Naive thymus-derived CD4-positive, alpha-beta T cell (primary cell): ENCODE data around the gene TNIP2. TPM values are rescaled to one million over a fixed set of nuclear protein-coding genes. Genes with fewer than 3 reads are reported as not detected.

Experiments
- ATAC-seq: fragments of 150-1000 bp; cut with Tn5 transposase; 2 replicates; pipeline ENCODE4 v1.10.0; 2021; ENCODE audit warnings: mild to moderate bottlenecking, moderate library complexity
- CTCF ChIA-PET: fragments of 350-600 bp; sonication (Branson Sonifier 250); formaldehyde crosslinking; loops from one replicate; lab custom pipeline; 2021; ENCODE audit warnings: antibody characterized with exemption; lab: Charles Lee
- POLR2A ChIA-PET: fragments of 350-600 bp; sonication (Branson Sonifier 250); formaldehyde crosslinking; loops from one replicate; lab custom pipeline; 2021; ENCODE audit warnings: antibody characterized with exemption, inconsistent platforms; lab: Charles Lee
- DNase-seq, 9 donors: peaks; one replicate each; pipeline versions ENCODE4 v3.0.0 to v3.0.0-alpha.2; 2020 to 2022; ENCODE audit warnings: mixed read lengths in 1 of 9
- H3K27ac ChIP-seq: one replicate; pipeline ENCODE4 v1.7.0; 2013; ENCODE audit warnings: mild to moderate bottlenecking, low read depth, low read length, moderate library complexity
- H3K27me3 ChIP-seq, 2 donors: one replicate each; pipeline ENCODE4 v1.7.0; 2013; ENCODE audit warnings: low read length in 2 of 2, mild to moderate bottlenecking in 2 of 2, moderate library complexity in 2 of 2; ENCODE audit not compliant: control insufficient read depth in 2 of 2, insufficient read depth in 2 of 2
- H3K36me3 ChIP-seq, 3 experiments: 1 replicate in 2 of 3; 2 replicates in 1 of 3; pipeline ENCODE4 v1.7.0; 2013; ENCODE audit warnings: low read length in 3 of 3, mild to moderate bottlenecking in 3 of 3, moderate library complexity in 1 of 3; ENCODE audit not compliant: insufficient read depth in 3 of 3, control insufficient read depth in 2 of 3
- H3K4me1 ChIP-seq, 2 donors: one replicate each; pipeline ENCODE4 v1.7.0; 2013; ENCODE audit warnings: low read length in 2 of 2, mild to moderate bottlenecking in 2 of 2, moderate library complexity in 1 of 2; ENCODE audit not compliant: control insufficient read depth in 2 of 2, insufficient read depth in 2 of 2
- H3K4me3 ChIP-seq: 2 replicates; pipeline ENCODE4 v1.7.0; 2013; ENCODE audit warnings: mild to moderate bottlenecking, low read length
- H3K9me3 ChIP-seq, 3 experiments: 1 replicate in 2 of 3; 2 replicates in 1 of 3; pipeline ENCODE4 v1.7.0; 2013; ENCODE audit warnings: low read length in 3 of 3; ENCODE audit not compliant: control insufficient read depth in 2 of 3
- H3K27ac Mint-ChIP-seq, 9 donors: one replicate each; pipeline ENCODE4 v1.8.0; 2020 to 2022; ENCODE audit warnings: mixed read lengths in 9 of 9, mild to moderate bottlenecking in 8 of 9, moderate library complexity in 5 of 9, inconsistent platforms in 2 of 9
- H3K27me3 Mint-ChIP-seq, 5 donors: one replicate each; pipeline ENCODE4 v1.8.0; 2021 to 2022; ENCODE audit warnings: mixed read lengths in 5 of 5, mild to moderate bottlenecking in 1 of 5
- H3K36me3 Mint-ChIP-seq, 5 donors: one replicate each; pipeline ENCODE4 v1.8.0; 2020 to 2022; ENCODE audit warnings: mixed read lengths in 5 of 5, mild to moderate bottlenecking in 3 of 5, inconsistent platforms in 1 of 5
- H3K4me1 Mint-ChIP-seq, 7 donors: one replicate each; pipeline ENCODE4 v1.8.0; 2020 to 2022; ENCODE audit warnings: mixed read lengths in 7 of 7, mild to moderate bottlenecking in 3 of 7, inconsistent platforms in 1 of 7
- H3K4me3 Mint-ChIP-seq, 10 donors: one replicate each; pipeline ENCODE4 v1.8.0; 2020 to 2022; ENCODE audit warnings: mild to moderate bottlenecking in 10 of 10, mixed read lengths in 10 of 10, moderate library complexity in 6 of 10, inconsistent platforms in 2 of 10
- H3K9me3 Mint-ChIP-seq, 11 donors: one replicate each; pipeline ENCODE4 v1.8.0; 2020 to 2022; ENCODE audit warnings: mixed read lengths in 11 of 11, mild to moderate bottlenecking in 4 of 11, inconsistent platforms in 1 of 11, moderate library complexity in 1 of 11
- intact Hi-C, 2 donors: fragments of 100-400 bp; cut with micrococcal nuclease; formaldehyde crosslinking; loops; one replicate each; pipeline ENCODE4 v1.15.1; 2023
- polyA plus RNA-seq, 2 donors: library from polyadenylated mRNA; unstranded; fragments of 300-500 nt; fragmentation: Illumina TruSeq; gene quantifications; one replicate each; pipeline ENCODE4 v1.2.3, GENCODE V29; 2021
- total RNA-seq, 6 experiments: library from RNA in 5 of 6; stranded (reverse) in 5 of 6; gene quantifications; 1 replicate in 5 of 6; 2 replicates in 1 of 6; pipeline ENCODE4 v1.2.3 and lab custom pipeline; 2021 to 2026

The TNIP2 gene
- total and polyA plus RNA-seq, 7 experiments from 2014 or later: 33.6 to 56.0 (median 43.6) TPM

GRCh38 chr4:2694691-2695090 is 61.4 kb downstream of the TNIP2 start:
- Histone ChIP-seq H3K27me3 (no peaks in the 10 kb centered on the region), H3K4me1 (no peaks in the 10 kb centered on the region), H3K4me3 (no peak overlapping the region), H3K36me3 (peaks cover 24 to 95% (median 36%) of the 10 kb centered on the region in 3 experiments), H3K27ac (no peak overlapping the region), H3K9me3 (no peaks in the 10 kb centered on the region)
- Mint-ChIP-seq H3K27ac (peak overlapping the region in 2 of 9 donors; percentile 27 to 41), H3K4me1 (peaks cover 0 to 11% (median 0%) of the 10 kb centered on the region in 7 donors), H3K36me3 (peaks cover 19 to 84% (median 26%) of the 10 kb centered on the region in 5 donors), H3K4me3 (no peak overlapping the region), H3K9me3 (no peaks in the 10 kb centered on the region), H3K27me3 (no peaks in the 10 kb centered on the region)
- POLR2A ChIA-PET: no interaction called here
- no peak for ATAC-seq
- intact Hi-C loops: no loop called here
- no peak for DNase-seq
- CTCF ChIA-PET: no interaction called here

GRCh38 chr4:2691952-2692435 is 64.1 kb downstream of the TNIP2 start:
- ChIA-PET CTCF (no interaction called here), POLR2A (no interaction called here)
- intact Hi-C loops: no loop called here
- Histone ChIP-seq H3K4me3 (no peak overlapping the region), H3K36me3 (peaks cover 19 to 96% (median 21%) of the 10 kb centered on the region in 3 experiments), H3K27me3 (no peaks in the 10 kb centered on the region), H3K9me3 (no peaks in the 10 kb centered on the region), H3K4me1 (no peaks in the 10 kb centered on the region), H3K27ac (no peak overlapping the region)
- Mint-ChIP-seq H3K27ac (peak overlapping the region in 2 of 9 donors; percentile 31 to 32), H3K9me3 (no peaks in the 10 kb centered on the region), H3K4me3 (no peak overlapping the region), H3K27me3 (no peaks in the 10 kb centered on the region), H3K36me3 (peaks cover 15 to 84% (median 26%) of the 10 kb centered on the region in 5 donors), H3K4me1 (peaks cover 0 to 11% (median 6%) of the 10 kb centered on the region in 7 donors)
- DNase-seq (no peak), ATAC-seq (no peak)

Other genes starting within 250 kb of the TNIP2 start
- gene FAM193A, start 219.7 kb downstream of the TNIP2 start, total RNA-seq: 10 to 100 TPM; 32.8 to 47.2 (median 44.1) TPM
- gene FAM193A, start 219.7 kb downstream of the TNIP2 start, polyA plus RNA-seq: 1 to 10 TPM; 2.2 to 4.8 TPM
- gene SH3BP2, start 36.7 kb upstream of the TNIP2 start, total RNA-seq: 100 to 1,000 TPM in 1 of 5 experiments, 10 to 100 TPM in 4; 22.7 to 269 (median 59.6) TPM
- 10 to 100 TPM in 1 of 2 donors, 1 to 10 TPM in 1; 5.9 to 11.3 TPM for gene SH3BP2, start 36.7 kb upstream of the TNIP2 start, polyA plus RNA-seq
- 100 to 1,000 TPM; 211 to 300 (median 282) TPM for gene ADD1, start 87.5 kb upstream of the TNIP2 start, total RNA-seq
- 100 to 1,000 TPM; 152 to 164 TPM for gene ADD1, start 87.5 kb upstream of the TNIP2 start, polyA plus RNA-seq
- 10 to 100 TPM; 23.1 to 59.8 (median 43.9) TPM for gene NOP14, start 207.1 kb upstream of the TNIP2 start, total RNA-seq
- gene NOP14, start 207.1 kb upstream of the TNIP2 start, polyA plus RNA-seq: 10 to 100 TPM; 12.6 to 33.7 TPM
- 1 to 10 TPM; 1.7 to 4.0 (median 2.8) TPM for gene GRK4, start 207.2 kb upstream of the TNIP2 start, total RNA-seq
- gene GRK4, start 207.2 kb upstream of the TNIP2 start, polyA plus RNA-seq: 1 to 10 TPM; 1.7 to 2.1 TPM